ENCODE data around the gene SFTA2. TPM values are rescaled to one million over a fixed set of nuclear protein-coding genes. Genes with fewer than 3 reads are reported as not detected.
"Not testable (repeated sequence)": the region's sequence is repeated elsewhere in the genome, so short reads cannot be mapped to it uniquely, and the experiment has no call there.

Gene SFTA2
- total RNA-seq, 1 donor from 2014 or later: not detected

- peak within 1 kb of the TSS; percentile 99 for H3K4me3 Mint-ChIP-seq
- H3K4me1 Mint-ChIP-seq: peaks cover 26% of the 10 kb centered on the region
- Histone ChIP-seq H3K36me3 (no peaks in the 10 kb centered on the region), H3K4me1 (peaks cover 13% of the 10 kb centered on the region), H4K20me1 (ENCODE audit: low read depth) (no peaks in the 10 kb centered on the region), H3F3A (ENCODE audit: low read depth) (peaks cover 38% of the 10 kb centered on the region), H3K4me3 (peak within 1 kb of the TSS; percentile 98), H3K27me3 (no peaks in the 10 kb centered on the region), H3K27ac (no peak within 1 kb of the TSS), H3K79me2 (ENCODE audit: low read depth) (peaks cover 18% of the 10 kb centered on the region), H2AFZ (replicated peaks) (peak within 1 kb of the TSS; percentile 90), H3K9me3 (ENCODE audit: low read depth) (no peaks in the 10 kb centered on the region), H3K9ac (peak within 1 kb of the TSS; percentile 81), H3K4me2 (peak within 1 kb of the TSS; percentile 95)
- H3K27ac Mint-ChIP-seq: peak within 1 kb of the TSS; percentile 84
- TF ChIP-seq, protein P1, sequence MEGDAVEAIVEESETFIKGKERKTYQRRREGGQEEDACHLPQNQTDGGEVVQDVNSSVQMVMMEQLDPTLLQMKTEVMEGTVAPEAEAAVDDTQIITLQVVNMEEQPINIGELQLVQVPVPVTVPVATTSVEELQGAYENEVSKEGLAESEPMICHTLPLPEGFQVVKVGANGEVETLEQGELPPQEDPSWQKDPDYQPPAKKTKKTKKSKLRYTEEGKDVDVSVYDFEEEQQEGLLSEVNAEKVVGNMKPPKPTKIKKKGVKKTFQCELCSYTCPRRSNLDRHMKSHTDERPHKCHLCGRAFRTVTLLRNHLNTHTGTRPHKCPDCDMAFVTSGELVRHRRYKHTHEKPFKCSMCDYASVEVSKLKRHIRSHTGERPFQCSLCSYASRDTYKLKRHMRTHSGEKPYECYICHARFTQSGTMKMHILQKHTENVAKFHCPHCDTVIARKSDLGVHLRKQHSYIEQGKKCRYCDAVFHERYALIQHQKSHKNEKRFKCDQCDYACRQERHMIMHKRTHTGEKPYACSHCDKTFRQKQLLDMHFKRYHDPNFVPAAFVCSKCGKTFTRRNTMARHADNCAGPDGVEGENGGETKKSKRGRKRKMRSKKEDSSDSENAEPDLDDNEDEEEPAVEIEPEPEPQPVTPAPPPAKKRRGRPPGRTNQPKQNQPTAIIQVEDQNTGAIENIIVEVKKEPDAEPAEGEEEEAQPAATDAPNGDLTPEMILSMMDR (IDR thresholded peaks at IDR 0.05): no peak
- TF ChIP-seq EZH2phosphoT487 (IDR thresholded peaks at IDR 0.05): no peak
- no peak for TF ChIP-seq EZH2 (IDR thresholded peaks at IDR 0.05)
- peaks cover 14% of the 10 kb centered on the region for H3K36me3 Mint-ChIP-seq
- H3K27me3 Mint-ChIP-seq (ENCODE audit: insufficient read depth, low read depth): peaks cover 10% of the 10 kb centered on the region
- peak; percentile 98 for DNase-seq (ENCODE audit: low spot score)
- H3K9me3 Mint-ChIP-seq: no peaks in the 10 kb centered on the region
Measured at GRCh38 chr6:30907758-30908591, 24.0 kb downstream of the SFTA2 start, which contains the start of gene GTF2H4. Gene GTF2H4, plus strand, starts transcription at chr6:30908207.

- H2AFZ ChIP-seq (replicated peaks): peak overlapping the region; percentile 17
- not testable (repeated sequence) for H3K27ac ChIP-seq, H3K27ac Mint-ChIP-seq
Measured at GRCh38 chr6:30907290-30907757, 24.6 kb downstream of the SFTA2 start.

DNA sequence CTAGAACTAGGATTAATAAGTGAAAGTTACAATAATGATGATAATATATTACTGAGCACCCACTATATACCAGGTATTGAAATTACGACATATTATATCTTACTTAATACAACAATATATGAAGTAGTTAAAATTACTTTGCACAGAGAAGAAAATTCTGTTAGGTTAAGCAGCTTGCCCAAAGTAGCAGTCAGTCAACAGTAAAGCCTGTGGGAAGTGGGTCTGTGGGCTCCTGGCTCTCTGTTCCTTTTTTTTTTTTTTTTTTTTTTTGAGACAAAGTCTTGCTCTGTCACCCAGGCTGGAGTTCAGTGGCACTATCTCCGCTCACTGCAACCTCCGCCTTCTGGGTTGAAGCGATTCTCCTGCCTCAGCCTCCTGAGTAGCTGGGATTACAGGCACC is 28.7 kb downstream of the SFTA2 start:
- Histone ChIP-seq H3K79me2 (ENCODE audit: low read depth) (peaks cover 2% of the 10 kb centered on the region), H3K36me3 (no peaks in the 10 kb centered on the region), H4K20me1 (ENCODE audit: low read depth) (no peaks in the 10 kb centered on the region), H3K4me1 (peaks cover 9% of the 10 kb centered on the region), H2AFZ (replicated peaks) (no peak overlapping the region), H3K4me3 (no peak overlapping the region), H3K4me2 (no peak overlapping the region), H3K9ac (no peak overlapping the region), H3K9me3 (ENCODE audit: low read depth) (no peaks in the 10 kb centered on the region), H3K27ac (no peak overlapping the region), H3K27me3 (no peaks in the 10 kb centered on the region), H3F3A (ENCODE audit: low read depth) (peaks cover 65% of the 10 kb centered on the region)
- TF ChIP-seq, protein P1 (IDR thresholded peaks at IDR 0.05): no peak
- Mint-ChIP-seq H3K27ac (no peak overlapping the region), H3K9me3 (no peaks in the 10 kb centered on the region), H3K27me3 (ENCODE audit: insufficient read depth, low read depth) (peaks cover 11% of the 10 kb centered on the region), H3K4me3 (no peak overlapping the region), H3K4me1 (peaks cover 18% of the 10 kb centered on the region), H3K36me3 (peaks cover 6% of the 10 kb centered on the region)
- DNase-seq (ENCODE audit: low spot score): no peak

More at GRCh38 chr6:30907290-30907757, 24.6 kb downstream of the SFTA2 start:
- Histone ChIP-seq H3K4me2 (peak overlapping the region; percentile 71), H3K4me1 (peaks cover 13% of the 10 kb centered on the region), H3K79me2 (ENCODE audit: low read depth) (peaks cover 18% of the 10 kb centered on the region), H3K4me3 (peak overlapping the region; percentile 98), H3F3A (ENCODE audit: low read depth) (peaks cover 38% of the 10 kb centered on the region)
- Mint-ChIP-seq H3K36me3 (peaks cover 10% of the 10 kb centered on the region), H3K4me3 (peak overlapping the region; percentile 99), H3K27me3 (ENCODE audit: insufficient read depth, low read depth) (peaks cover 12% of the 10 kb centered on the region), H3K4me1 (peaks cover 28% of the 10 kb centered on the region)
- DNase-seq (ENCODE audit: low spot score); H3K9me3 Mint-ChIP-seq; H3K36me3 ChIP-seq; H4K20me1 ChIP-seq (ENCODE audit: low read depth); H3K9ac ChIP-seq; H3K27me3 ChIP-seq; H3K9me3 ChIP-seq (ENCODE audit: low read depth): not testable (repeated sequence)

- Mint-ChIP-seq H3K4me1 (peaks cover 13% of the 10 kb centered on the region), H3K27ac (peak overlapping the region; percentile 13), H3K4me3 (no peak overlapping the region), H3K9me3 (no peaks in the 10 kb centered on the region), H3K36me3 (peaks cover 6% of the 10 kb centered on the region), H3K27me3 (ENCODE audit: insufficient read depth, low read depth) (peaks cover 11% of the 10 kb centered on the region)
- no peaks in the 10 kb centered on the region for H3K36me3 ChIP-seq
- H3F3A ChIP-seq (ENCODE audit: low read depth): peaks cover 70% of the 10 kb centered on the region
- peaks cover 9% of the 10 kb centered on the region for H3K4me1 ChIP-seq
- no peak overlapping the region for H3K9ac ChIP-seq
- no peak overlapping the region for H3K4me2 ChIP-seq
- H3K79me2 ChIP-seq (ENCODE audit: low read depth): no peaks in the 10 kb centered on the region
- no peak for DNase-seq (ENCODE audit: low spot score)
- H3K27ac ChIP-seq: no peak overlapping the region
- no peak overlapping the region for H2AFZ ChIP-seq (replicated peaks)
- H3K4me3 ChIP-seq: no peak overlapping the region
- TF ChIP-seq, protein P1 (IDR thresholded peaks at IDR 0.05): no peak
- TF ChIP-seq EZH2 (IDR thresholded peaks at IDR 0.05) (no peak), EZH2phosphoT487 (IDR thresholded peaks at IDR 0.05) (no peak)
- H3K27me3 ChIP-seq: no peaks in the 10 kb centered on the region
- H3K9me3 ChIP-seq (ENCODE audit: low read depth): no peaks in the 10 kb centered on the region
- H4K20me1 ChIP-seq (ENCODE audit: low read depth): no peaks in the 10 kb centered on the region
Measured at GRCh38 chr6:30902709-30903108, 29.3 kb downstream of the SFTA2 start.

- not testable (repeated sequence) for H3K36me3 Mint-ChIP-seq; H3K4me2 ChIP-seq; H3K4me3 ChIP-seq; H3K27me3 ChIP-seq; H2AFZ ChIP-seq (replicated peaks); H3K27ac ChIP-seq; H3K9ac ChIP-seq; H3K27ac Mint-ChIP-seq; DNase-seq (ENCODE audit: low spot score); H3K79me2 ChIP-seq (ENCODE audit: low read depth); H3K4me1 ChIP-seq; H3K9me3 Mint-ChIP-seq; H3K4me3 Mint-ChIP-seq; H4K20me1 ChIP-seq (ENCODE audit: low read depth); H3K9me3 ChIP-seq (ENCODE audit: low read depth); H3K36me3 ChIP-seq
- H3F3A ChIP-seq (ENCODE audit: low read depth): peaks cover 66% of the 10 kb centered on the region
- Mint-ChIP-seq H3K4me1 (peaks cover 11% of the 10 kb centered on the region), H3K27me3 (ENCODE audit: insufficient read depth, low read depth) (peaks cover 11% of the 10 kb centered on the region)
Measured at GRCh38 chr6:30902196-30902595, 29.8 kb downstream of the SFTA2 start.
